OCI-LY7 (cell line): Measurements from ENCODE around the gene MIER2. TPM values are rescaled to one million over a fixed set of nuclear protein-coding genes. Genes with fewer than 3 reads are reported as not detected.

Source experiments
- BruUV-seq: library from RNA; stranded (reverse); fragments of 400-500 nt; replicated peaks from 2 replicates; lab custom pipeline; 2021; lab: Mats Ljungman, UMichigan
- CTCF ChIA-PET: fragments of 300-600 bp; sonication (Branson Sonifier 250); formaldehyde crosslinking; loops from one replicate; lab custom pipeline; 2022; ENCODE audit warnings: antibody characterized with exemption; ENCODE audit not compliant: unreplicated experiment; lab: Charles Lee
- POLR2A ChIA-PET: fragments of 300-600 bp; sonication (Branson Sonifier 250); formaldehyde crosslinking; loops from one replicate; lab custom pipeline; 2022; ENCODE audit warnings: antibody characterized with exemption; lab: Charles Lee
- DNase-seq: peaks from one replicate; pipeline ENCODE4 v3.0.0-alpha.2; 2015; ENCODE audit warnings: low spot score
- H2AFZ ChIP-seq: fragments of 200-600 bp; sonication (generic), shearing (Covaris generic); 2 replicates; pipeline ENCODE4 v1.6.1; 2014; ENCODE audit warnings: mild to moderate bottlenecking, antibody characterized with exemption, low read length, moderate library complexity
- H3K27ac ChIP-seq: fragments of 200-600 bp; sonication (generic); 2 replicates; pipeline ENCODE4 v1.5.1; 2014; ENCODE audit warnings: mixed run types, low read depth, mild to moderate bottlenecking, moderate library complexity, low read length, inconsistent platforms; ENCODE audit not compliant: poor library complexity, severe bottlenecking
- H3K36me3 ChIP-seq: fragments of 200-600 bp; sonication (generic); 2 replicates; pipeline ENCODE4 v1.6.1; 2014; ENCODE audit warnings: mild to moderate bottlenecking, antibody characterized with exemption, low read length, moderate library complexity, mixed read lengths; ENCODE audit not compliant: insufficient read depth
- H3K4me1 ChIP-seq: fragments of 200-600 bp; sonication (generic); 2 replicates; pipeline ENCODE4 v1.5.1; 2014; ENCODE audit warnings: mild to moderate bottlenecking, low read length; ENCODE audit not compliant: insufficient read depth, poor library complexity, severe bottlenecking
- H3K4me2 ChIP-seq: fragments of 200-600 bp; sonication (generic); 2 replicates; pipeline ENCODE4 v1.6.1; 2014; ENCODE audit warnings: mild to moderate bottlenecking, low read length
- H3K4me3 ChIP-seq: fragments of 200-600 bp; sonication (generic); 2 replicates; pipeline ENCODE4 v1.5.1; 2014; ENCODE audit warnings: mild to moderate bottlenecking, low read depth, low read length; ENCODE audit not compliant: poor library complexity, severe bottlenecking
- H3K79me2 ChIP-seq: fragments of 200-600 bp; sonication (generic); 2 replicates; pipeline ENCODE4 v1.6.1; 2016; ENCODE audit warnings: low read depth, mild to moderate bottlenecking, low read length, moderate library complexity, mixed read lengths; ENCODE audit not compliant: insufficient read depth
- H3K9me2 ChIP-seq: fragments of 200-600 bp; sonication (generic); 2 replicates; pipeline ENCODE4 v1.6.1; 2016; ENCODE audit warnings: mild to moderate bottlenecking, low read length, mixed read lengths; ENCODE audit not compliant: insufficient read depth
- H3K9me3 ChIP-seq: fragments of 200-600 bp; sonication (generic); 2 replicates; pipeline ENCODE4 v1.6.1; 2014; ENCODE audit warnings: mild to moderate bottlenecking, mixed run types, low read length, mixed read lengths
- H4K20me1 ChIP-seq: fragments of 200-600 bp; sonication (generic); 2 replicates; pipeline ENCODE4 v1.6.1; 2014; ENCODE audit warnings: mild to moderate bottlenecking, antibody characterized with exemption, low read length, moderate library complexity, mixed read lengths; ENCODE audit not compliant: insufficient read depth
- EZH2phosphoT487 ChIP-seq: fragments of 200-600 bp; sonication (generic); IDR thresholded peaks from 2 replicates; pipeline ENCODE4 v1.6.1; 2018; ENCODE audit warnings: low read depth, borderline replicate concordance, mild to moderate bottlenecking, mixed run types, antibody characterized with exemption, low read length, moderate library complexity, mixed read lengths
- intact Hi-C: fragments of 100-400 bp; cut with micrococcal nuclease; formaldehyde crosslinking; loops from one replicate; pipeline ENCODE4 v1.10.0; 2022; ENCODE audit not compliant: unreplicated experiment
- total RNA-seq, 2 experiments: library from RNA; depleted of rRNA in 1 of 2; stranded (reverse); fragments of >200 nt in 1 of 2; shearing (Covaris generic) in 1 of 2; gene quantifications; 2 replicates each; pipeline ENCODE4 v1.2.3, GENCODE V29; 2014 to 2022
- TF ChIP-seq, protein P1 (sequence below): fragments of 200-600 bp; sonication (generic); conservative IDR thresholded peaks from 2 replicates; pipeline ENCODE4 v1.5.1; 2014; ENCODE audit warnings: mild to moderate bottlenecking, antibody characterized with exemption, low read length, moderate library complexity, mixed read lengths

The MIER2 gene
- total RNA-seq, 2 experiments from 2014 or later = 29.1 to 30.2 TPM

DNA sequence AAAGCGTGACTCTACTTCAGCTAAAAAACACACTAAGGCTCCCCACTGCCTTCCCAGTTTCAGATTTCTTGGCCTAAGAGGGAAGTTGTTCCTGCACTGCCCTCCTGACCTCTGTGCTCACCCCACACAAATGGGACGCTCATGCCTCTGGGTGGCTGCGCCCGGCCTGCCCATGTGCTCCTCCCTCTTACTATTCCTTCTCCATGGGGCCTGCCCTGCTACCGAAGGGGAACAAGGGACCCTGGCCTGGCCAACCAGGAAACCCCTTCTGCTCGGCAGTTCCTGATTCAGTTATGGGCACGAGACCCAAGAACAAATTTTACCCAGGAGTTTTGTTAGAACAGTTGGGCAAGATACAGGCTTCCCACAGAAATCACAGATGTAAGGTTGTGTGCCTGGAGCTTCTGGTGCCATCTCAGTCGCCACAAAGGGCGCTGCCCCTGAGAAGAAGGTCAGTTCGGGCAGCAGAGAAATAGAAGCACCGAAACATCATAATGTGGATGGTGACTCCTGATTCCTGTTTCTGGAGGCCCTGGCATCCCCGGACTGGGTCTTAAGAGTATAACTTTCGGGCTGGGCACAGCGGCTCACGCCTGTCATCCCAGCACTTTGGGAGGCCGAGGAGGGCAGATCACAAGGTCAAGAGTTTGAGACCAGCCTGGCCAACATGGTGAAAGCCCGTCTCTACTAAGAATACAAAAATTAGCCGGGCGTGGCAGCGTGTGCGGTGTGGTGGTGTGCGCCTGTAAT is 47.9 kb downstream of the MIER2 start:
- intact Hi-C loops = no loop called here
- BruUV-seq = no TSS peak
- Histone ChIP-seq H3K27ac (no peak overlapping the region), H3K36me3 (no peaks in the 10 kb centered on the region), H3K4me3 (no peak overlapping the region), H3K9me2 (no peaks in the 10 kb centered on the region), H3K4me1 (no peaks in the 10 kb centered on the region), H3K4me2 (no peak overlapping the region), H3K9me3 (no peaks in the 10 kb centered on the region), H4K20me1 (no peaks in the 10 kb centered on the region), H3K79me2 (no peaks in the 10 kb centered on the region), H2AFZ (no peak overlapping the region)
- CTCF ChIA-PET = no interaction called here
- POLR2A ChIA-PET = no interaction called here
- TF ChIP-seq, protein P1, sequence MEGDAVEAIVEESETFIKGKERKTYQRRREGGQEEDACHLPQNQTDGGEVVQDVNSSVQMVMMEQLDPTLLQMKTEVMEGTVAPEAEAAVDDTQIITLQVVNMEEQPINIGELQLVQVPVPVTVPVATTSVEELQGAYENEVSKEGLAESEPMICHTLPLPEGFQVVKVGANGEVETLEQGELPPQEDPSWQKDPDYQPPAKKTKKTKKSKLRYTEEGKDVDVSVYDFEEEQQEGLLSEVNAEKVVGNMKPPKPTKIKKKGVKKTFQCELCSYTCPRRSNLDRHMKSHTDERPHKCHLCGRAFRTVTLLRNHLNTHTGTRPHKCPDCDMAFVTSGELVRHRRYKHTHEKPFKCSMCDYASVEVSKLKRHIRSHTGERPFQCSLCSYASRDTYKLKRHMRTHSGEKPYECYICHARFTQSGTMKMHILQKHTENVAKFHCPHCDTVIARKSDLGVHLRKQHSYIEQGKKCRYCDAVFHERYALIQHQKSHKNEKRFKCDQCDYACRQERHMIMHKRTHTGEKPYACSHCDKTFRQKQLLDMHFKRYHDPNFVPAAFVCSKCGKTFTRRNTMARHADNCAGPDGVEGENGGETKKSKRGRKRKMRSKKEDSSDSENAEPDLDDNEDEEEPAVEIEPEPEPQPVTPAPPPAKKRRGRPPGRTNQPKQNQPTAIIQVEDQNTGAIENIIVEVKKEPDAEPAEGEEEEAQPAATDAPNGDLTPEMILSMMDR = no peak
- TF ChIP-seq EZH2phosphoT487 = no peak
- no peak for DNase-seq

DNA sequence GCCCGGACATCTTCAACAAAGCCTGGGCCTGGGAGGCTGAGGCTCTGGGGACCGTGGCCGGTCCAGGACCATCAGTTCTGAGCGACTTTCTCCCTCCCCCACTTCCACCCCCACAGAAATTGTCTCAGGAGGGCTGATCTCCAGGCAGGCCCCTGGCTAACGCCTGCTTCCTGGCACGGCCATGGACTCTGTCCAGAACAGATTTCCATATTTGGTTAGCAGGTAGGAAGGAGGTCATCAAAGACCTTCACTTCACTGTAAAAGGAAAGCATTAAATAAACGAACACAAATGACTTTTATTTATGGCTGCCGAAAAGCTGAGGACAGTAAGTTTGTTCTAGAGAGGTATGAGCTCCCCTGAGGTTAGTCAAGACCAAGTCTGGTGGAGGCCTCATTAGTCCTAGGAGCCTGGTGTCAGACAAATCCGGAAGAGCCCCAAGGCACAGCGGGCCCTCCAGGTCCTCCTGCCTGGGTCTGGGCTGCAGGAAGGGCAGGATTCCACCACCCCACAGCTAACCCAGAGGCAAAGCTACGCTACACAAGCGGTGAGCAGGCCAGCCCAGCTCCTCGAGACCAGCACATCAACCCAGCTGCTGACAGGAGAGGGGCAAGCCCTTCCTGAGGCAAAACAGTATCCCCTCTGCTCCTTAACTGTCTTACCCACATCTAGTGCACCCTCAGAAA is 48.8 kb downstream of the MIER2 start:
- intact Hi-C loops = no loop called here
- BruUV-seq = no TSS peak
- POLR2A ChIA-PET = no interaction called here

More for the DNA sequence above, 48.8 kb downstream of the MIER2 start:
- no peaks in the 10 kb centered on the region for H3K79me2 ChIP-seq
- H3K36me3 ChIP-seq = no peaks in the 10 kb centered on the region
- DNase-seq = no peak
- H3K4me3 ChIP-seq = no peak overlapping the region
- H3K9me2 ChIP-seq = no peaks in the 10 kb centered on the region
- H4K20me1 ChIP-seq = no peaks in the 10 kb centered on the region
- TF ChIP-seq, protein P1 = no peak
- no peak for TF ChIP-seq EZH2phosphoT487
- CTCF ChIA-PET = no interaction called here
- no peak overlapping the region for H3K27ac ChIP-seq
- H3K9me3 ChIP-seq = no peaks in the 10 kb centered on the region
- H2AFZ ChIP-seq = no peak overlapping the region
- H3K4me2 ChIP-seq = no peak overlapping the region
- H3K4me1 ChIP-seq = no peaks in the 10 kb centered on the region
